ENCODE results near the gene ESR2.

GRCh38 chr14:64203366-64204006 lies 90.7 kb downstream of the ESR2 start:
- TF ChIP-seq POLR2A (IDR thresholded peaks at IDR 0.05; ENCODE audit: low read length) (no peak), GATA1 (IDR thresholded peaks at IDR 0.05; ENCODE audit: low read depth, low read length) (no peak)

Measured in erythroblast (primary cell).